Stimulated activated naive CD8-positive, alpha-beta T cell treated with anti-CD3 and anti-CD28 coated beads, Interleukin-15, Interleukin-2, amounts not matched to agents 100 ng/mL and 50 ng/mL, for 24 hours (primary cell): ENCODE data around the gene SUN1.
"Not testable (repeated sequence)": the region's sequence is repeated elsewhere in the genome, so short reads cannot be mapped to it uniquely, and the experiment has no call there.

Experiments used
- H3K27ac Mint-ChIP-seq: one replicate; pipeline ENCODE4 v1.8.0; 2021; ENCODE audit warnings: mild to moderate bottlenecking, mixed read lengths
- H3K27me3 Mint-ChIP-seq: one replicate; pipeline ENCODE4 v1.8.0; 2021; ENCODE audit warnings: mixed read lengths
- H3K36me3 Mint-ChIP-seq: one replicate; pipeline ENCODE4 v1.8.0; 2021; ENCODE audit warnings: low read depth, mixed read lengths
- H3K4me1 Mint-ChIP-seq: one replicate; pipeline ENCODE4 v1.8.0; 2021; ENCODE audit warnings: low read depth, mixed read lengths
- H3K4me3 Mint-ChIP-seq: one replicate; pipeline ENCODE4 v1.8.0; 2021; ENCODE audit warnings: mild to moderate bottlenecking, mixed read lengths
- H3K9me3 Mint-ChIP-seq: one replicate; pipeline ENCODE4 v1.8.0; 2021; ENCODE audit warnings: mixed read lengths

SUN1 gene

DNA sequence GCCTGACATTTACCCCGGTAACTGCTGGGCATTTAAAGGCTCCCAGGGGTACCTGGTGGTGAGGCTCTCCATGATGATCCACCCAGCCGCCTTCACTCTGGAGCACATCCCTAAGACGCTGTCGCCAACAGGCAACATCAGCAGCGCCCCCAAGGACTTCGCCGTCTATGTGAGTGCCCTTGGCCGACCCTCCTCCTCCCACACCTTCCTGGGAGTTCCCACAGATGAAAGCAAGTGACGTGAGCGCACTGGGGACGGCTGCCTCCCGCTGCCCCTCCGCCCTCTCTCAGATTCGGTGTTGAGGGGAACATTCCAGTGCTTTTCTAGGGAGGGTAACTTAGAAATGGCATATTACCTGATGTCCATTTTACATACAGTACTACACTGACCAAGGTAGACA lies 37.1 kb downstream of the SUN1 start:
- peak overlapping the region; percentile 23 for H3K27ac Mint-ChIP-seq
- peaks cover 23% of the 10 kb centered on the region for H3K4me1 Mint-ChIP-seq
- H3K27me3 Mint-ChIP-seq = no peaks in the 10 kb centered on the region
- H3K9me3 Mint-ChIP-seq = no peaks in the 10 kb centered on the region
- no peak overlapping the region for H3K4me3 Mint-ChIP-seq
- H3K36me3 Mint-ChIP-seq = peaks cover 61% of the 10 kb centered on the region

- Mint-ChIP-seq H3K36me3 (peaks cover 47% of the 10 kb centered on the region), H3K4me1 (peaks cover 23% of the 10 kb centered on the region), H3K4me3 (no peak overlapping the region), H3K27ac (no peak overlapping the region), H3K27me3 (no peaks in the 10 kb centered on the region), H3K9me3 (no peaks in the 10 kb centered on the region)
Observed at GRCh38 chr7:871900-872537, 39.7 kb downstream of the SUN1 start.

- not testable (repeated sequence) for H3K9me3 Mint-ChIP-seq, H3K27ac Mint-ChIP-seq, H3K27me3 Mint-ChIP-seq, H3K4me3 Mint-ChIP-seq
- H3K4me1 Mint-ChIP-seq = peaks cover 23% of the 10 kb centered on the region
- peaks cover 41% of the 10 kb centered on the region for H3K36me3 Mint-ChIP-seq
Observed at GRCh38 chr7:872685-873084, 40.4 kb downstream of the SUN1 start.

DNA sequence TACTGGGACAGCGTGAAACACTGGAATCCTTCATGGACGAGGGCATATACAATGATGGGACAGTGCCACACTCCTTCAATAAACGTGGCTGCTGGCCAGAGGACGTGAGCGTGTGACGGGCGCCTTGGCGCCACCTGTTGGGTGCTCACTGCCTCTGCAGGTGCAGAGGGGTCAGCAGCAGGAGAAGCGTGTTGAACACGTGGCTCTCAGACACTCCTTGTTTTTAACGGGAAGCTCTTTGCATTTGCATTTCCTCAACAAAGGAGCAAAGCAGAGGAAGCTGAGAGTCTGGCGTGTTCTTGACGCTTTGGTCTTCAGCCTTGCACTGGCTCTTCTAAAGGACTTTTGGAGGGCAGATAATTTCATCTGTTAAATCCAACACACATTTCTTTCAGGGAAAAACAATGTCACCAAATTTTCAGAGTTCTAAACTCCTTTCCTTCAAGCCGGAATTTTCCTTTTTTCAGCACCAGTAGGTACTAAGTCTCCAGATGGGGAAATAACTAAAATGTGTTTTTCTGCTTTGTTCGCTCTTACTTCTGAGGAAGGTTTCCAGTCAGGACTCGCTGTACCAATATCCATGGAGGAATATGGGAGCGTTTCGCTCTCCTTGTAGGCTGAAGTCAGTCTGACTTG lies 41.2 kb downstream of the SUN1 start:
- H3K27me3 Mint-ChIP-seq = no peaks in the 10 kb centered on the region
- peaks cover 44% of the 10 kb centered on the region for H3K36me3 Mint-ChIP-seq
- peak overlapping the region; percentile 17 for H3K4me3 Mint-ChIP-seq
- peak overlapping the region; percentile 89 for H3K27ac Mint-ChIP-seq
- peaks cover 28% of the 10 kb centered on the region for H3K4me1 Mint-ChIP-seq
- no peaks in the 10 kb centered on the region for H3K9me3 Mint-ChIP-seq

DNA sequence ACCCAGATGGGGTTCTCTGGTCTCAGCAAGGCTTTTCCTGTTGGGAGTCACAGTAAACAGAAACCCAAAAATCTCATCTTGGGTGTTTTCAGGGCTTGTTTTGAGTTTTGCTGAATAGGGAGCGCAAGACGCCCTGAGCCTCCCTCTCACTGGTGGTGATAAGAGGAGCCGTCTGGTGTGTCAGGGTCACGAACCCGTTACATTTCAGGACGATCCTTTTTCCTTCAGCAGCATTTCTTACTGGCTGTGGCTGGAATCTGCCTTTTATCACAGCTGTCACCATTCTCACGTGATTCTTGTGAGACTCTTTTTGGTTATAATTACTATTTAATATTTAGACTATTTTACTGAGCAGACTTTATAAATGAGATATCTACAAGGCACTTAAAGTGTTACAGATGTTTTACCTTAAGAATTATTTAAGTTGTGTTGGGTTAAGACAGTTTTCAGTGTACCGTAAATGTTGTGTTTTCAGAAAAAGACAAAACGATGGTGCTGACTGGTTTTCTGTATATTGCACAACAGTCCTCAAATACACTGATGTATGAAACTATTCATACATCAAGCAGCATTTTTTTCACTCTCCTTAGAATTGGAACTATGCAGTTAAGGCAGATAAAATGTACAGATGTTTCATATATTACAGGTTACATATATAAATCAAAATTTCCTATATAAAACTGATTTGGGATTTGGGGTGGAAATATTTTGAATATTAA lies 41.9 kb downstream of the SUN1 start:
- Mint-ChIP-seq H3K27ac (peak overlapping the region; percentile 89), H3K4me3 (no peak overlapping the region), H3K4me1 (peaks cover 27% of the 10 kb centered on the region), H3K9me3 (no peaks in the 10 kb centered on the region), H3K27me3 (no peaks in the 10 kb centered on the region), H3K36me3 (peaks cover 45% of the 10 kb centered on the region)

- Mint-ChIP-seq H3K4me3 (no peak overlapping the region), H3K9me3 (no peaks in the 10 kb centered on the region), H3K4me1 (peaks cover 29% of the 10 kb centered on the region), H3K36me3 (peaks cover 40% of the 10 kb centered on the region), H3K27ac (no peak overlapping the region), H3K27me3 (no peaks in the 10 kb centered on the region)
Observed at GRCh38 chr7:875051-875450, 42.8 kb downstream of the SUN1 start.

GRCh38 chr7:875476-876076 lies 43.3 kb downstream of the SUN1 start:
- no peaks in the 10 kb centered on the region for H3K27me3 Mint-ChIP-seq
- no peak overlapping the region for H3K4me3 Mint-ChIP-seq
- no peaks in the 10 kb centered on the region for H3K9me3 Mint-ChIP-seq
- H3K4me1 Mint-ChIP-seq = peaks cover 28% of the 10 kb centered on the region
- no peak overlapping the region for H3K27ac Mint-ChIP-seq
- H3K36me3 Mint-ChIP-seq = peaks cover 38% of the 10 kb centered on the region

GRCh38 chr7:876077-876971 lies 44.0 kb downstream of the SUN1 start, which contains the start of gene GET4:
Gene GET4, plus strand, starts transcription at chr7:876554. Its CDS starts 92 bp downstream, at chr7:876646.
- Mint-ChIP-seq H3K4me1 (peaks cover 24% of the 10 kb centered on the region), H3K27me3 (no peaks in the 10 kb centered on the region), H3K27ac (peak within 1 kb of the TSS; percentile 94), H3K4me3 (peak within 1 kb of the TSS; percentile 93), H3K9me3 (no peaks in the 10 kb centered on the region), H3K36me3 (peaks cover 32% of the 10 kb centered on the region)

- no peaks in the 10 kb centered on the region for H3K9me3 Mint-ChIP-seq
- H3K27ac Mint-ChIP-seq = peak overlapping the region; percentile 94
- H3K4me3 Mint-ChIP-seq = peak overlapping the region; percentile 93
- peaks cover 35% of the 10 kb centered on the region for H3K36me3 Mint-ChIP-seq
- no peaks in the 10 kb centered on the region for H3K27me3 Mint-ChIP-seq
- peaks cover 28% of the 10 kb centered on the region for H3K4me1 Mint-ChIP-seq
Observed at GRCh38 chr7:876972-877311, 44.7 kb downstream of the SUN1 start.

- Mint-ChIP-seq H3K9me3 (no peaks in the 10 kb centered on the region), H3K27me3 (no peaks in the 10 kb centered on the region), H3K27ac (peak overlapping the region; percentile 94), H3K4me1 (peaks cover 31% of the 10 kb centered on the region), H3K4me3 (peak overlapping the region; percentile 93), H3K36me3 (peaks cover 32% of the 10 kb centered on the region)
Observed at GRCh38 chr7:877312-878232, 45.3 kb downstream of the SUN1 start.

- no peaks in the 10 kb centered on the region for H3K27me3 Mint-ChIP-seq
- H3K27ac Mint-ChIP-seq = no peak overlapping the region
- H3K4me3 Mint-ChIP-seq = peak overlapping the region; percentile 56
- H3K36me3 Mint-ChIP-seq = peaks cover 17% of the 10 kb centered on the region
- peaks cover 23% of the 10 kb centered on the region for H3K4me1 Mint-ChIP-seq
- no peaks in the 10 kb centered on the region for H3K9me3 Mint-ChIP-seq
Observed at GRCh38 chr7:879093-879492, 46.8 kb downstream of the SUN1 start.

- Mint-ChIP-seq H3K36me3 (peaks cover 13% of the 10 kb centered on the region), H3K4me3 (no peak overlapping the region), H3K27me3 (no peaks in the 10 kb centered on the region), H3K9me3 (no peaks in the 10 kb centered on the region), H3K4me1 (peaks cover 23% of the 10 kb centered on the region), H3K27ac (no peak overlapping the region)
Observed at GRCh38 chr7:879706-880105, 47.4 kb downstream of the SUN1 start.

- H3K4me3 Mint-ChIP-seq = no peak overlapping the region
- H3K27ac Mint-ChIP-seq = no peak overlapping the region
- peaks cover 23% of the 10 kb centered on the region for H3K4me1 Mint-ChIP-seq
- H3K27me3 Mint-ChIP-seq = no peaks in the 10 kb centered on the region
- H3K36me3 Mint-ChIP-seq = peaks cover 13% of the 10 kb centered on the region
- no peaks in the 10 kb centered on the region for H3K9me3 Mint-ChIP-seq
Observed at GRCh38 chr7:880450-880849, 48.2 kb downstream of the SUN1 start.
